ENCODE results near the gene ZNF224. TPM values are rescaled to one million over a fixed set of nuclear protein-coding genes. Genes with fewer than 3 reads are reported as not detected.
A peak's percentile ranks its signal among the peaks of the same experiment; 100 is the strongest.
"Not testable (repeated sequence)": the region's sequence is repeated elsewhere in the genome, so short reads cannot be mapped to it uniquely, and the experiment has no call there.

Gene ZNF224
- total RNA-seq, 4 donors from 2014 or later: 5.7 to 23.8 (median 8.2) TPM

- TF ChIP-seq CTCF (IDR thresholded peaks at IDR 0.05): no peak
- TF ChIP-seq POLR2A (IDR thresholded peaks at IDR 0.05): no peak
- Histone ChIP-seq H3K9me3 (peaks cover 0 to 26% (median 17%) of the 10 kb centered on the region in 3 donors), H3K36me3 (peaks cover 0 to 35% (median 14%) of the 10 kb centered on the region in 3 donors), H3K4me3 (peak overlapping the region; percentile 64 to 86 (median 71)), H3K27ac (peak overlapping the region; percentile 72 to 83 (median 79)), H3K4me1 (peaks cover 0 to 25% (median 17%) of the 10 kb centered on the region in 3 donors), H3K27me3 (no peaks in the 10 kb centered on the region)
- 5 to 17% methylated on average over 6 to 7 of the region's 18 CpGs for WGBS, 2 donors
- intact Hi-C loops (cut with DNase I): no loop called here
- no peak for DNase-seq
Observed at GRCh38 chr19:44113784-44114390, 19.7 kb downstream of the ZNF224 start.

- H3K4me1 ChIP-seq; DNase-seq; H3K27me3 ChIP-seq; H3K4me3 ChIP-seq; H3K27ac ChIP-seq; intact Hi-C loops (cut with DNase I): not testable (repeated sequence)
- Histone ChIP-seq H3K36me3 (peaks cover 0 to 100% (median 24%) of the 10 kb centered on the region in 3 donors), H3K9me3 (peaks cover 0 to 55% (median 28%) of the 10 kb centered on the region in 3 donors)
- 91 to 93% methylated on average over 4 of the region's 4 CpGs for WGBS, 2 donors
Observed at GRCh38 chr19:44121162-44121561, 27.0 kb downstream of the ZNF224 start.

- TF ChIP-seq POLR2A (IDR thresholded peaks at IDR 0.05) (no peak), CTCF (IDR thresholded peaks at IDR 0.05) (no peak)
- 89 to 90% methylated on average over 5 of the region's 5 CpGs for WGBS, 2 donors
- H3K4me3 ChIP-seq: no peak overlapping the region
- intact Hi-C loops (cut with DNase I): no loop called here
- no peak for DNase-seq
- peaks cover 0 to 76% (median 51%) of the 10 kb centered on the region in 3 donors for H3K9me3 ChIP-seq
- H3K27ac ChIP-seq: no peak overlapping the region
- peaks cover 17 to 56% (median 18%) of the 10 kb centered on the region in 3 donors for H3K36me3 ChIP-seq
- H3K27me3 ChIP-seq: no peaks in the 10 kb centered on the region
- H3K4me1 ChIP-seq: no peaks in the 10 kb centered on the region
Observed at GRCh38 chr19:44131955-44132354, 37.8 kb downstream of the ZNF224 start.

GRCh38 chr19:44141191-44142058 is 47.3 kb downstream of the ZNF224 start, which contains the start of gene ZNF234:
TSS of gene ZNF234 (plus strand) at chr19:44141554. CDS start at chr19:44144633, 3,079 bp downstream.
- Histone ChIP-seq H3K27ac (peak within 1 kb of the TSS; percentile 76 to 86 (median 82)), H3K27me3 (no peaks in the 10 kb centered on the region), H3K4me1 (peaks cover 0 to 24% (median 8%) of the 10 kb centered on the region in 3 donors), H3K36me3 (peaks cover 0 to 26% (median 15%) of the 10 kb centered on the region in 3 donors), H3K4me3 (peak within 1 kb of the TSS; percentile 83 to 95 (median 90)), H3K9me3 (no peaks in the 10 kb centered on the region)
- 2 to 4% methylated on average over 16 to 23 of the region's 52 CpGs for WGBS, 2 donors
- peak in 1 of 4 donors; percentile 15 for TF ChIP-seq POLR2A (IDR thresholded peaks at IDR 0.05)
- no peak for TF ChIP-seq CTCF (IDR thresholded peaks at IDR 0.05)
- intact Hi-C loops (cut with DNase I): no loop called here
- DNase-seq: no peak

GRCh38 chr19:44142059-44142433 is 47.9 kb downstream of the ZNF224 start:
- H3K4me3 ChIP-seq: peak overlapping the region; percentile 83 to 95 (median 90)
- no peak for DNase-seq
- H3K36me3 ChIP-seq: peaks cover 0 to 32% (median 15%) of the 10 kb centered on the region in 3 donors
- peaks cover 0 to 24% (median 8%) of the 10 kb centered on the region in 3 donors for H3K4me1 ChIP-seq
- no peak for TF ChIP-seq CTCF (IDR thresholded peaks at IDR 0.05)
- TF ChIP-seq POLR2A (IDR thresholded peaks at IDR 0.05): no peak
- H3K9me3 ChIP-seq: no peaks in the 10 kb centered on the region
- H3K27ac ChIP-seq: peak overlapping the region in 3 of 4 donors; percentile 82 to 86 (median 83)
- 5 to 13% methylated on average over 11 of the region's 13 CpGs for WGBS, 2 donors
- intact Hi-C loops (cut with DNase I): no loop called here
- no peaks in the 10 kb centered on the region for H3K27me3 ChIP-seq
